Measurements from ENCODE around the gene PLCL2.

DNA sequence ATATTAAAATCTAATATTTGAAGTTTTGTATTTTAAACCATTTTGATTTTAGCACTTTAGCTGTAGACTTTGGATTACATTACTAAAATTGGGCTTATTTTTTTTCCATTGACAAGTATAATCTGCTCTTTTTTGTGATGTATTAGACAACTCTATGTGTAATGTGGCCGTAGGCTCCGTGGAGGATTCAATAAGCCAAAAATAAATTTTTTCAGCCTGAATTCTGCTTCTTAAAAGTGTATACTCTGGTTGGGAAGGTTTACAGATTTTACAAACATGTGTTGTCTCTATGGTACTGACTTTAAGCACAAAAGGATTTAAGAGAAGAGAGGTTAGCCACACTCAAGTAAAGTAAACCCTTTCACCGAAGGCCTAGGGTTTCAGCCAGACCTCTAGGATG, 110.8 kb downstream of the PLCL2 start:
- TF ChIP-seq, protein P1, sequence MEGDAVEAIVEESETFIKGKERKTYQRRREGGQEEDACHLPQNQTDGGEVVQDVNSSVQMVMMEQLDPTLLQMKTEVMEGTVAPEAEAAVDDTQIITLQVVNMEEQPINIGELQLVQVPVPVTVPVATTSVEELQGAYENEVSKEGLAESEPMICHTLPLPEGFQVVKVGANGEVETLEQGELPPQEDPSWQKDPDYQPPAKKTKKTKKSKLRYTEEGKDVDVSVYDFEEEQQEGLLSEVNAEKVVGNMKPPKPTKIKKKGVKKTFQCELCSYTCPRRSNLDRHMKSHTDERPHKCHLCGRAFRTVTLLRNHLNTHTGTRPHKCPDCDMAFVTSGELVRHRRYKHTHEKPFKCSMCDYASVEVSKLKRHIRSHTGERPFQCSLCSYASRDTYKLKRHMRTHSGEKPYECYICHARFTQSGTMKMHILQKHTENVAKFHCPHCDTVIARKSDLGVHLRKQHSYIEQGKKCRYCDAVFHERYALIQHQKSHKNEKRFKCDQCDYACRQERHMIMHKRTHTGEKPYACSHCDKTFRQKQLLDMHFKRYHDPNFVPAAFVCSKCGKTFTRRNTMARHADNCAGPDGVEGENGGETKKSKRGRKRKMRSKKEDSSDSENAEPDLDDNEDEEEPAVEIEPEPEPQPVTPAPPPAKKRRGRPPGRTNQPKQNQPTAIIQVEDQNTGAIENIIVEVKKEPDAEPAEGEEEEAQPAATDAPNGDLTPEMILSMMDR (conservative IDR thresholded peaks at IDR 0.05 in 1 of 2, IDR thresholded peaks at IDR 0.05 in 1 of 2; ENCODE audit: extremely low read depth in 1 of 2, insufficient read depth in 1 of 2, low read depth in 1 of 2, low read length in 2 of 2): no peak
- no peak for TF ChIP-seq EZH2 (IDR thresholded peaks at IDR 0.05; ENCODE audit: borderline replicate concordance, low read length)

Measured in mammary epithelial cell (primary cell).